Neural progenitor cell (in vitro differentiated cells): ENCODE measurements around the gene CTNNBL1. TPM values are rescaled to one million over a fixed set of nuclear protein-coding genes. Genes with fewer than 3 reads are reported as not detected.

Source experiments
- DNase-seq: peaks from one replicate; pipeline ENCODE4 v3.0.0-alpha.2; 2016; ENCODE audit warnings: low spot score
- H2AFZ ChIP-seq: fragments of 200-600 bp; sonication (generic); replicated peaks from 2 replicates; pipeline ENCODE4 v1.6.1; 2016; ENCODE audit warnings: antibody characterized with exemption
- H3F3A ChIP-seq: fragments of 200-600 bp; sonication (generic); 2 replicates; pipeline ENCODE4 v1.6.1; 2016; ENCODE audit warnings: antibody characterized with exemption, low read depth
- H3K27ac ChIP-seq: fragments of 200-600 bp; sonication (generic); 2 replicates; pipeline ENCODE4 v1.5.1; 2016; ENCODE audit warnings: mild to moderate bottlenecking
- H3K27me3 ChIP-seq: fragments of 200-600 bp; sonication (generic); 2 replicates; pipeline ENCODE4 v1.6.1; 2016; ENCODE audit warnings: mild to moderate bottlenecking, moderate library complexity
- H3K36me3 ChIP-seq: fragments of 200-600 bp; sonication (generic); 2 replicates; pipeline ENCODE4 v1.5.1; 2016
- H3K4me1 ChIP-seq: fragments of 200-600 bp; sonication (generic); 2 replicates; pipeline ENCODE4 v1.6.1; 2016; ENCODE audit warnings: mixed run types
- H3K4me2 ChIP-seq: fragments of 200-600 bp; sonication (generic); 2 replicates; pipeline ENCODE4 v1.6.1; 2016
- H3K4me3 ChIP-seq: fragments of 200-600 bp; sonication (generic); 2 replicates; pipeline ENCODE4 v1.5.1; 2016
- H3K79me2 ChIP-seq: fragments of 200-600 bp; sonication (generic); 2 replicates; pipeline ENCODE4 v1.6.1; 2016; ENCODE audit warnings: low read depth
- H3K9ac ChIP-seq: fragments of 200-600 bp; sonication (generic); 2 replicates; pipeline ENCODE4 v1.6.1; 2016
- H3K9me3 ChIP-seq: fragments of 200-600 bp; sonication (generic); 2 replicates; pipeline ENCODE4 v1.5.1; 2016; ENCODE audit warnings: low read depth
- H4K20me1 ChIP-seq: fragments of 200-600 bp; sonication (generic); 2 replicates; pipeline ENCODE4 v1.6.1; 2016; ENCODE audit warnings: low read depth
- H3K27ac Mint-ChIP-seq: 3 replicates; pipeline ENCODE4 v1.8.0; 2021; ENCODE audit warnings: mixed read lengths
- H3K27me3 Mint-ChIP-seq: 2 replicates; pipeline ENCODE4 v1.8.0; 2022; ENCODE audit warnings: low read depth, mild to moderate bottlenecking, inconsistent platforms, moderate library complexity, mixed read lengths; ENCODE audit not compliant: insufficient read depth
- H3K36me3 Mint-ChIP-seq: 3 replicates; pipeline ENCODE4 v1.8.0; 2021; ENCODE audit warnings: mixed read lengths
- H3K4me1 Mint-ChIP-seq: 3 replicates; pipeline ENCODE4 v1.8.0; 2021; ENCODE audit warnings: mixed read lengths
- H3K4me3 Mint-ChIP-seq: 3 replicates; pipeline ENCODE4 v1.8.0; 2021; ENCODE audit warnings: mild to moderate bottlenecking, moderate library complexity, mixed read lengths
- H3K9me3 Mint-ChIP-seq: 3 replicates; pipeline ENCODE4 v1.8.0; 2020; ENCODE audit warnings: mixed read lengths
- EZH2 ChIP-seq: fragments of 200-600 bp; sonication (generic); IDR thresholded peaks from 2 replicates; pipeline ENCODE4 v1.6.1; 2017; ENCODE audit warnings: antibody characterized with exemption, mild to moderate bottlenecking, moderate library complexity
- EZH2phosphoT487 ChIP-seq: fragments of 200-600 bp; sonication (generic); IDR thresholded peaks from 2 replicates; pipeline ENCODE4 v1.6.1; 2017; ENCODE audit warnings: antibody characterized with exemption
- total RNA-seq: library from RNA; depleted of rRNA; stranded (reverse); fragments of >200 nt; gene quantifications from 2 replicates; pipeline ENCODE4 v1.2.3, GENCODE V29; 2015; ENCODE audit warnings: low replicate concordance
- TF ChIP-seq, protein P1 (sequence below): fragments of 200-600 bp; sonication (generic); IDR thresholded peaks from 2 replicates; pipeline ENCODE4 v1.5.1; 2017; ENCODE audit warnings: antibody characterized with exemption, mild to moderate bottlenecking

The CTNNBL1 gene
- total RNA-seq, 1 donor from 2014 or later, result 54.5 TPM

DNA sequence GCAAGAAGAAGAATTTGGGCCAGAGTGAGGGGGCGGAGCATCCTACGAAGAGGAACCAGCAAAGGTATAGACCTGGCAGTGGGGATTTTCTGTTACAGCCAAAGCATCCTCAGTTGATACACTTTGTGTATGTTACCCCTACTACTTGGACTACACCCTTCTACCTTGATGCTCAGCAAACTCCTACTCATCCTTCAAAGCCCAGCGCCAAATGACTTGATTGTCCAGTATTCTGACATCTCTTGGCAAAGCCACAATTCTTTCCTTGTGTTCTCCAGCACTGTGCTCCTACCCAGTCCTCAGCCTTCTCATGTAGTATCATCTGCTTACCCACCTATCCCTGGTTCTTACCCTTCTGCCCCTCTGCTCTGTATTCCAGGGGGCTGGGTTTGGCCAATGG is 21.7 kb upstream of the CTNNBL1 start:
- no peak overlapping the region for H3K4me3 ChIP-seq
- no peak overlapping the region for H2AFZ ChIP-seq
- Mint-ChIP-seq H3K27me3 (peaks cover 2% of the 10 kb centered on the region), H3K27ac (no peak overlapping the region), H3K4me3 (no peak overlapping the region), H3K36me3 (no peaks in the 10 kb centered on the region), H3K9me3 (no peaks in the 10 kb centered on the region), H3K4me1 (peaks cover 24% of the 10 kb centered on the region)
- no peak overlapping the region for H3K9ac ChIP-seq
- peaks cover 14% of the 10 kb centered on the region for H3K4me1 ChIP-seq
- no peaks in the 10 kb centered on the region for H4K20me1 ChIP-seq
- H3K27ac ChIP-seq, result no peak overlapping the region
- H3K9me3 ChIP-seq, result no peaks in the 10 kb centered on the region
- H3K4me2 ChIP-seq, result no peak overlapping the region
- no peaks in the 10 kb centered on the region for H3F3A ChIP-seq
- DNase-seq, result no peak
- H3K27me3 ChIP-seq, result no peaks in the 10 kb centered on the region
- TF ChIP-seq, protein P1, sequence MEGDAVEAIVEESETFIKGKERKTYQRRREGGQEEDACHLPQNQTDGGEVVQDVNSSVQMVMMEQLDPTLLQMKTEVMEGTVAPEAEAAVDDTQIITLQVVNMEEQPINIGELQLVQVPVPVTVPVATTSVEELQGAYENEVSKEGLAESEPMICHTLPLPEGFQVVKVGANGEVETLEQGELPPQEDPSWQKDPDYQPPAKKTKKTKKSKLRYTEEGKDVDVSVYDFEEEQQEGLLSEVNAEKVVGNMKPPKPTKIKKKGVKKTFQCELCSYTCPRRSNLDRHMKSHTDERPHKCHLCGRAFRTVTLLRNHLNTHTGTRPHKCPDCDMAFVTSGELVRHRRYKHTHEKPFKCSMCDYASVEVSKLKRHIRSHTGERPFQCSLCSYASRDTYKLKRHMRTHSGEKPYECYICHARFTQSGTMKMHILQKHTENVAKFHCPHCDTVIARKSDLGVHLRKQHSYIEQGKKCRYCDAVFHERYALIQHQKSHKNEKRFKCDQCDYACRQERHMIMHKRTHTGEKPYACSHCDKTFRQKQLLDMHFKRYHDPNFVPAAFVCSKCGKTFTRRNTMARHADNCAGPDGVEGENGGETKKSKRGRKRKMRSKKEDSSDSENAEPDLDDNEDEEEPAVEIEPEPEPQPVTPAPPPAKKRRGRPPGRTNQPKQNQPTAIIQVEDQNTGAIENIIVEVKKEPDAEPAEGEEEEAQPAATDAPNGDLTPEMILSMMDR, result no peak
- no peaks in the 10 kb centered on the region for H3K36me3 ChIP-seq
- no peaks in the 10 kb centered on the region for H3K79me2 ChIP-seq

DNA sequence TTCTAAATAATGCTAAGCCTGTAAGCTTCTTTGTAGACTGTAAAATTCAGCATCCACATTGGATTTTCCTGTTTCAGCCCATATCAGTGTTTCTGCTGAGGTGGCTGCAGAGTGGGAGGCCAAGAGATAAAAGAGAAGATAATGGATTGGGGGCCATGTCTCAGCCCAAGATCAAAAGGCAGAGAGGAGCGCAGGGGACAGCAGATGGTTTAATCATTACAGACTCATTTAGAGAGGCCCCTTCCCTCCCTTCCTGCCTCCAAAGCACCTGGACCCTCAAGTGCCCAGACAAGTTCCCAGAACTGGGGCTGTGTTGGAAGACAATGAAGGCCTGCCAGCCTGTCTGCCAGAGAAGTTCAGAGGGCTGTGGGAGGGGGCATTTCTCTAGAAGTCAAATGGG is 20.4 kb upstream of the CTNNBL1 start:
- Histone ChIP-seq H3K27ac (no peak overlapping the region), H3K4me3 (no peak overlapping the region), H3K27me3 (no peaks in the 10 kb centered on the region), H3F3A (no peaks in the 10 kb centered on the region), H3K4me1 (peaks cover 14% of the 10 kb centered on the region), H4K20me1 (no peaks in the 10 kb centered on the region), H3K9ac (no peak overlapping the region), H3K79me2 (no peaks in the 10 kb centered on the region), H3K4me2 (no peak overlapping the region), H2AFZ (no peak overlapping the region), H3K9me3 (no peaks in the 10 kb centered on the region), H3K36me3 (no peaks in the 10 kb centered on the region)
- Mint-ChIP-seq H3K9me3 (no peaks in the 10 kb centered on the region), H3K4me1 (peaks cover 24% of the 10 kb centered on the region), H3K27ac (no peak overlapping the region), H3K27me3 (peaks cover 2% of the 10 kb centered on the region), H3K36me3 (no peaks in the 10 kb centered on the region), H3K4me3 (no peak overlapping the region)
- TF ChIP-seq EZH2, result no peak
- DNase-seq, result no peak

DNA sequence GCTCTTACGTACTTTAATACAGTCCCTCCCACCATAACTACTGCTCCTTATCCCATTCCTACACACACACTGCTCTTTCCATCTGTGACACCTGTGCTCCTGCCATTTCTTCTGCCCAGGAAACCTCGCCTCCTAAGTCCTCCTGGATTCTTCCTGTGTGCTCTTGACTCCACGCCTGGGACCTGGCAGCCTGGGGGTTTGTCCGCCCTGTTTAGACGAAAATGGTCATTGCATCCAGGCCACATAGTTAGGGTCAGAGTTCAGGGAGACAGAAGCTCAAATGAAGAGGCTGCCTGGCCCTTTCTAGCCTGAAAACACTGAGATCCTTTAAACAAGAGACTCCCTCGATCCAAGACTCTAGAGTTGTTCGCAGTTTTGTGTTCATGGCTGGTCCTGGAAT is 17.4 kb upstream of the CTNNBL1 start:
- no peak overlapping the region for H3K4me3 Mint-ChIP-seq
- H3K27me3 Mint-ChIP-seq, result peaks cover 3% of the 10 kb centered on the region

More for the DNA sequence above, 17.4 kb upstream of the CTNNBL1 start:
- no peak overlapping the region for H3K9ac ChIP-seq
- no peak overlapping the region for H3K4me2 ChIP-seq
- peaks cover 5% of the 10 kb centered on the region for H3K4me1 ChIP-seq
- H2AFZ ChIP-seq, result no peak overlapping the region
- Mint-ChIP-seq H3K36me3 (no peaks in the 10 kb centered on the region), H3K4me1 (peaks cover 3% of the 10 kb centered on the region), H3K27ac (no peak overlapping the region), H3K9me3 (no peaks in the 10 kb centered on the region)
- DNase-seq, result no peak
- no peaks in the 10 kb centered on the region for H3K27me3 ChIP-seq
- no peak overlapping the region for H3K4me3 ChIP-seq
- H3K27ac ChIP-seq, result no peak overlapping the region
- no peaks in the 10 kb centered on the region for H3K79me2 ChIP-seq
- no peaks in the 10 kb centered on the region for H3K9me3 ChIP-seq
- no peaks in the 10 kb centered on the region for H4K20me1 ChIP-seq
- no peak for TF ChIP-seq EZH2
- TF ChIP-seq EZH2phosphoT487, result no peak
- TF ChIP-seq, protein P1, result no peak
- H3K36me3 ChIP-seq, result no peaks in the 10 kb centered on the region
- H3F3A ChIP-seq, result peaks cover 2% of the 10 kb centered on the region
